Spleen (tissue), 11 donors: ENCODE results near the gene MXRA7. TPM values are rescaled to one million over a fixed set of nuclear protein-coding genes. Genes with fewer than 3 reads are reported as not detected.
A peak's percentile ranks its signal among the peaks of the same experiment; 100 is the strongest.
"Not testable (repeated sequence)": the region's sequence is repeated elsewhere in the genome, so short reads cannot be mapped to it uniquely, and the experiment has no call there.

Experiments
- DNase-seq: peaks from one replicate; pipeline ENCODE4 v3.0.0-alpha.2; 2020
- H3K27ac ChIP-seq, 8 donors: fragments of 200-600 bp; sonication (generic) in 7 of 8; 1 replicate in 4 of 8; 2 replicates in 4 of 8; pipeline versions ENCODE4 v1.5.0 to v1.8.0; 2016 to 2021; ENCODE audit warnings: inconsistent platforms in 4 of 8, mild to moderate bottlenecking in 4 of 8, moderate library complexity in 1 of 8
- H3K27me3 ChIP-seq, 7 donors: fragments of 200-600 bp; sonication (generic) in 6 of 7; replicated peaks in 1 of 7; 1 replicate in 4 of 7; 2 replicates in 3 of 7; pipeline versions ENCODE4 v1.5.0 to v1.8.0; 2016 to 2021; ENCODE audit warnings: inconsistent platforms in 3 of 7, mild to moderate bottlenecking in 1 of 7
- H3K36me3 ChIP-seq, 6 donors: fragments of 200-600 bp; sonication (generic) in 5 of 6; 1 replicate in 4 of 6; 2 replicates in 2 of 6; pipeline versions ENCODE4 v1.5.0 to v1.8.0; 2016 to 2021; ENCODE audit warnings: inconsistent platforms in 2 of 6
- H3K4me1 ChIP-seq, 6 donors: fragments of 200-600 bp; sonication (generic) in 5 of 6; 1 replicate in 3 of 6; 2 replicates in 3 of 6; pipeline versions ENCODE4 v1.5.0 to v1.8.0; 2016 to 2021; ENCODE audit warnings: inconsistent platforms in 3 of 6
- H3K4me3 ChIP-seq, 8 donors: fragments of 200-600 bp; sonication (generic) in 7 of 8; 1 replicate in 4 of 8; 2 replicates in 4 of 8; pipeline versions ENCODE4 v1.5.0 to v1.8.0; 2016 to 2021; ENCODE audit warnings: inconsistent platforms in 4 of 8, mild to moderate bottlenecking in 4 of 8, moderate library complexity in 2 of 8
- H3K9me3 ChIP-seq, 8 donors: fragments of 200-600 bp; sonication (generic) in 7 of 8; 1 replicate in 4 of 8; 2 replicates in 4 of 8; pipeline versions ENCODE4 v1.5.0 to v1.8.0; 2016 to 2021; ENCODE audit warnings: inconsistent platforms in 4 of 8
- CTCF ChIP-seq, 11 experiments: fragments of 200-600 bp in 7 of 11; fragments of 450-650 bp in 4 of 11; sonication (generic) in 4 of 11; IDR thresholded peaks in 8 of 11; conservative IDR thresholded peaks in 3 of 11; 1 replicate in 7 of 11; 2 replicates in 4 of 11; pipeline versions ENCODE4 v1.4.0 to v1.8.0; 2016 to 2021; ENCODE audit warnings: antibody characterized with exemption in 11 of 11, inconsistent platforms in 4 of 11, mild to moderate bottlenecking in 1 of 11
- POLR2A ChIP-seq, 3 donors: fragments of 450-650 bp; IDR thresholded peaks; one replicate each; pipeline ENCODE4 v1.5.1; 2017; ENCODE audit warnings: antibody characterized with exemption in 3 of 3, mild to moderate bottlenecking in 1 of 3
- POLR2AphosphoS5 ChIP-seq, 3 donors: sonication (generic); formaldehyde crosslinking; IDR thresholded peaks; one replicate each; pipeline ENCODE4 v1.5.1; 2017; ENCODE audit warnings: antibody characterized with exemption in 3 of 3
- WGBS, 5 donors: extraction: QIAGEN DNeasy Blood & Tissue Kit in 3 of 5; methylation state at CpG; one replicate each; pipeline versions ENCODE4 v1.1.5 to v1.1.7; 2013 to 2018; 5-methylcytosine and 5-hydroxymethylcytosine counted together
- intact Hi-C: fragments of 100-400 bp; cut with DNase I; formaldehyde crosslinking; loops from one replicate; pipeline ENCODE4 v1.15.0; 2023; ENCODE audit warnings: low total_unique reads
- polyA plus RNA-seq, 3 donors: library from polyadenylated mRNA; stranded (reverse); fragments of 200-250 nt; gene quantifications; one replicate each; pipeline ENCODE4 v1.2.1, GENCODE V29; 2013
- total RNA-seq, 7 donors: library from RNA; depleted of rRNA in 3 of 7; stranded (reverse); fragments of >200 nt in 3 of 7; fragmentation: NEBNext Ultra II Directional in 4 of 7; extraction: Animal tissue kit (Norgen Biotek cat#: 25700) in 4 of 7; gene quantifications; one replicate each; pipeline versions ENCODE4 v1.1.0 to v1.2.1, GENCODE V29; 2016 to 2021
- donor health status: healthy with polysubstance abuse.
- donor health status: DM: no; HTN: no; CAD: no; lungs with moderate emphysema.
- donor health status: DM: no; HTN: no; CAD: no.
- donor health status: Bipolar disorder and iron deficiency.
- donor health status: healthy.
- donor health status: DM: no; HTN: no; CAD: no.
- donor health status: DM: yes; HTN: yes; CAD: no.

The MXRA7 gene
- total and polyA plus RNA-seq, 10 donors = 37.8 to 172 (median 117) TPM

DNA sequence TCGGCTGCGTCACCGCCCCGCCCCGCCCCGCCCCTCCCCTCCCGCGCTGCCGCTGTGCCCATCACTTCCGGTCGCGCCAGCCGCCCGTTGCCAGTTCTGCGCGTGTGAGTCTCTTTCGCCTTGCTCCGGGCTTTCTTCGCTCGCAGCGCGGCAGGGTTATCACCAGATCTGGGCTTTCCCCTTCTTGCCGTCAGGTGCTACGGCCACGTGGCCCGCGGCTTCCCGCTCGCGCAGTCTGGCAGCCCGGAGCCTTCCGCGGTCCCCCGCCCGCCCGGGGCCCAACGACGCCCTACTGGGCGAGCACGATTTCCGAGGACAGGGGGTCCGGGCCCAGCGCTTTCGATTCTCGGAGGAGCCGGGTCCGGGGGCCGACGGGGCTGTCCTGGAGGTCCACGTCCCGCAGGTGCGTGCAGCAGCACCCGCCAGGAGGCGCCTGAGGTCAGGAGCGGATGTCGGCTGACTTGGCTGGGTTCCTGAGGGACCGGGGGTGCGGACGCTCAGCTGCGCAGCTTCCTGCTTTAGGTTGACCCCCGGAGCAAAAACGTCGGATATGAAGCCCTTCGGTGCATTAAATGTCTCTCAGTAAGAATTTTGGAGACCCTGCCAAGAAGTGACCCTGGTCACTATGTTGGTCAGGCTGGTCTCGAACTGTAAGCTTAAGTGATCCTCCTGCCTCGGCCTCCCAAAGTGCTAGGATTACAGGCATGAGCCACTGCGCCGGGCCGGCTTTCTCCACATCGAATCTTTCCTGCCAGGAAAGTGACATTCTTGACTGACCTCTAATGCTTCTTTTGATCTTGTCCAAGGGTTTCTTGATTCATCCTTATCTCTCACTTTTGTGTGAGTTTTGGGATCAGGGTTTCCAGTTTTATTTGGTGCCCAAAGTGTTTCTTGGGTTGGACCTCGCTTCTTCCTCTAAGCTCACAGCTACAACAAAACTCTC lies 16.3 kb upstream of the MXRA7 start, which contains the start of gene METTL23:
METTL23 (plus strand) TSS at position 64 of the 943 bp plus-strand sequence. CDS start 2,872 bp downstream, outside the sequence.
- Histone ChIP-seq H3K4me1 (peaks cover 41 to 87% (median 80%) of the 10 kb centered on the region in 6 donors), H3K27ac (peak within 1 kb of the TSS; percentile 93 to 100 (median 100)), H3K9me3 (no peaks in the 10 kb centered on the region), H3K27me3 (no peaks in the 10 kb centered on the region), H3K36me3 (peaks cover 0 to 71% (median 48%) of the 10 kb centered on the region in 6 donors), H3K4me3 (peak within 1 kb of the TSS; percentile 59 to 98 (median 88))
- DNase-seq = peak; percentile 97
- intact Hi-C loops = no loop called here
- WGBS, 5 donors = 1 to 2% (median 1%) methylated on average over 23 to 71 of the region's 71 CpGs
- TF ChIP-seq POLR2A (IDR thresholded peaks at IDR 0.05) (peak in 1 of 3 donors; percentile 30), CTCF (IDR thresholded peaks at IDR 0.05 in 8 of 11, conservative IDR thresholded peaks at IDR 0.05 in 3 of 11) (peak; percentile 60 to 86 (median 77)), POLR2AphosphoS5 (IDR thresholded peaks at IDR 0.05) (peak; percentile 57 to 97 (median 91))

- H3K27me3 ChIP-seq = no peaks in the 10 kb centered on the region
- WGBS, 5 donors = 0 to 1% (median 0%) methylated on average over 32 to 60 of the region's 60 CpGs; no CpG with 5 or more reads in 1 of the 5 donors
- TF ChIP-seq CTCF (IDR thresholded peaks at IDR 0.05 in 8 of 11, conservative IDR thresholded peaks at IDR 0.05 in 3 of 11) (no peak), POLR2AphosphoS5 (IDR thresholded peaks at IDR 0.05) (peak; percentile 95 to 97 (median 97)), POLR2A (IDR thresholded peaks at IDR 0.05) (peak in 2 of 3 donors; percentile 73 to 82)
- H3K27ac ChIP-seq = peak within 1 kb of the TSS; percentile 93 to 100 (median 100)
- H3K4me3 ChIP-seq = peak within 1 kb of the TSS; percentile 59 to 98 (median 88)
- H3K4me1 ChIP-seq = peaks cover 35 to 86% (median 75%) of the 10 kb centered on the region in 6 donors
- intact Hi-C loops = no loop called here
- H3K36me3 ChIP-seq = peaks cover 0 to 71% (median 48%) of the 10 kb centered on the region in 6 donors
- DNase-seq = peak; percentile 98
- no peaks in the 10 kb centered on the region for H3K9me3 ChIP-seq
Measured at GRCh38 chr17:76726231-76726775, 15.5 kb upstream of the MXRA7 start, which contains the start of gene JMJD6. Gene JMJD6, minus strand, starts transcription at chr17:76726606. Its CDS starts 131 bp downstream, at chr17:76726475.

GRCh38 chr17:76725580-76726230 lies 14.9 kb upstream of the MXRA7 start:
- no peaks in the 10 kb centered on the region for H3K9me3 ChIP-seq
- H3K27ac ChIP-seq = peak overlapping the region; percentile 93 to 100 (median 100)
- H3K27me3 ChIP-seq = no peaks in the 10 kb centered on the region
- peaks cover 5 to 71% (median 50%) of the 10 kb centered on the region in 6 donors for H3K36me3 ChIP-seq
- peaks cover 31 to 86% (median 72%) of the 10 kb centered on the region in 6 donors for H3K4me1 ChIP-seq
- DNase-seq = peak; percentile 93
- WGBS, 5 donors = 5 to 11% (median 8%) methylated on average over 24 to 38 of the region's 38 CpGs
- H3K4me3 ChIP-seq = peak overlapping the region; percentile 59 to 98 (median 88)
- intact Hi-C loops = no loop called here
- TF ChIP-seq POLR2AphosphoS5 (IDR thresholded peaks at IDR 0.05) (no peak), POLR2A (IDR thresholded peaks at IDR 0.05) (peak in 1 of 3 donors; percentile 70)

- intact Hi-C loops = no loop called here
- Histone ChIP-seq H3K36me3 (peaks cover 5 to 71% (median 60%) of the 10 kb centered on the region in 6 donors), H3K27ac (no peak overlapping the region), H3K4me1 (peaks cover 31 to 75% (median 53%) of the 10 kb centered on the region in 6 donors), H3K27me3 (no peaks in the 10 kb centered on the region), H3K9me3 (no peaks in the 10 kb centered on the region), H3K4me3 (peak overlapping the region in 1 of 8 donors; percentile 90)
- DNase-seq = no peak
- TF ChIP-seq POLR2A (IDR thresholded peaks at IDR 0.05) (no peak), POLR2AphosphoS5 (IDR thresholded peaks at IDR 0.05) (no peak)
- 92 to 96% (median 95%) methylated on average over 8 to 9 of the region's 9 CpGs for WGBS, 5 donors
Measured at GRCh38 chr17:76723812-76724211, 13.0 kb upstream of the MXRA7 start.

DNA sequence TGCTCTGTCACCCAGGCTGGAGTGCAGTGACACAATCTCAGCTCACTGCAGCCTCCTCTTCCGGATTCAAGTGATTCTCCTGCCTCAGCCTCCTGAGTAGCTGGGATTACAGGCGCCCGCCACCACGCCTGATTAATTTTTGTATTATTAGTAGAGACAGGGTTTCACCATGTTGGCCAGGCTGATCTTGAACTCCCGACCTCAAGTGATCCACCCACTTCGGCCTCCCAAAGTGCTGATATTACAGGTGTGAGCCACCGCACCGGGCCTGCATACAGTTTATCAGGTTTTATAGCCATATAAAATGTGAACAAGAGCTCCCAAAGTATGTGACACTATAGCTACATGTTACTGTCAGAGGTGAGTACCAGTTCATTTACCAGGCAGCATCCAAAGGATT lies 12.2 kb upstream of the MXRA7 start:
- Histone ChIP-seq H3K4me1 (peaks cover 23 to 74% (median 45%) of the 10 kb centered on the region in 6 donors), H3K36me3 (peaks cover 5 to 76% (median 68%) of the 10 kb centered on the region in 6 donors)
- intact Hi-C loops, H3K9me3 ChIP-seq, DNase-seq, H3K27me3 ChIP-seq, H3K4me3 ChIP-seq, H3K27ac ChIP-seq: not testable (repeated sequence)
- 89 to 97% (median 96%) methylated on average over 8 of the region's 8 CpGs for WGBS, 5 donors
